Nephron progenitor cell (in vitro differentiated cells): Measurements from ENCODE around the gene GATAD2B.
A peak's percentile ranks its signal among the peaks of the same experiment; 100 is the strongest.

ENCODE experiments used
- DNase-seq: peaks from one replicate; pipeline ENCODE4 v3.0.0; 2021
- H3K27ac Mint-ChIP-seq: 2 replicates; pipeline ENCODE4 v1.8.0; 2021; ENCODE audit warnings: mild to moderate bottlenecking, moderate library complexity, mixed read lengths
- H3K27me3 Mint-ChIP-seq: 2 replicates; pipeline ENCODE4 v1.8.0; 2021; ENCODE audit warnings: mild to moderate bottlenecking, low read depth, mixed read lengths; ENCODE audit not compliant: poor library complexity
- H3K36me3 Mint-ChIP-seq: 2 replicates; pipeline ENCODE4 v1.8.0; 2021; ENCODE audit warnings: low read depth, mixed read lengths
- H3K4me1 Mint-ChIP-seq: 2 replicates; pipeline ENCODE4 v1.8.0; 2021; ENCODE audit warnings: mixed read lengths
- H3K4me3 Mint-ChIP-seq: 2 replicates; pipeline ENCODE4 v1.8.0; 2021; ENCODE audit warnings: mild to moderate bottlenecking, moderate library complexity, mixed read lengths
- H3K9me3 Mint-ChIP-seq: 2 replicates; pipeline ENCODE4 v1.8.0; 2021; ENCODE audit warnings: mild to moderate bottlenecking, moderate library complexity, mixed read lengths
- TF ChIP-seq, protein P1 (sequence below): fragments of 200-600 bp; sonication (generic); IDR thresholded peaks from 2 replicates; pipeline ENCODE4 v1.5.0; 2021; ENCODE audit warnings: antibody characterized with exemption

GATAD2B gene

DNA sequence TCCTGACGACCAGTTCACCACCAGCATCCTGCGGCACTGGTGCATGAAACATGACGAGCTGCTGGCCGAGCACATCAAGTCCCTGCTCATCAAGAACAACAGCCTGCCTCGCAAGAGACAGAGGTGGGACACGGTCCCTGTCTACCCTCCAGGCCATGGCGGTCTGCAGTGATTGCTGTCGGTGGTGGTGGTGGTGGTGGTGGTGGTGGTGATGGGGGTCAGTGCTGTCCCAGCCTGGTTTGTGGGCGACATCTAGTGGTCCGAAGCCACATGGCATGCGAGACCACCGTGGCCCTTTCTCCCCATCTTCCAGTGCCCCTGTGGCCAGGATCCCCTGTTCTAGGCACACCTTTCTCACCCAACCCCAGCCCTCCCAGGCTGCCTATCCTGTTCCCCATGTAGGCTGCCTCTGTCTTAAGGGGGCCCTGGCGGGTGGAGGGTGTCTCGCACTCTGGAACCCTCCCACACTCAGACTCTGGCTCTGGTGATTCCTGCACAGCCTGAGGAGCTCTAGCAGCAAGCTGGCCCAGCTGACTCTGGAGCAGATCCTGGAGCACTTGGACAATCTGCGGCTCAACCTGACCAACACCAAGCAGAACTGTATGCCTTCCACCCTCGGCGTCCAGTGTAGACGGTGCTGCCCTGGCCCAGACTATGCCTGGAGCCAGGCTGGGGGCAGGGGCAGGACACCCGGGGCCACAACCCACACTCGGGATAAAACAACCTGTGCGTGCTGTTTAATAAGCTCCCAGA, 150.8 kb downstream of the GATAD2B start:
- Mint-ChIP-seq H3K36me3 (peaks cover 47% of the 10 kb centered on the region), H3K4me1 (peaks cover 49% of the 10 kb centered on the region), H3K27me3 (peaks cover 4% of the 10 kb centered on the region), H3K4me3 (no peak overlapping the region), H3K27ac (no peak overlapping the region), H3K9me3 (no peaks in the 10 kb centered on the region)
- TF ChIP-seq, protein P1, sequence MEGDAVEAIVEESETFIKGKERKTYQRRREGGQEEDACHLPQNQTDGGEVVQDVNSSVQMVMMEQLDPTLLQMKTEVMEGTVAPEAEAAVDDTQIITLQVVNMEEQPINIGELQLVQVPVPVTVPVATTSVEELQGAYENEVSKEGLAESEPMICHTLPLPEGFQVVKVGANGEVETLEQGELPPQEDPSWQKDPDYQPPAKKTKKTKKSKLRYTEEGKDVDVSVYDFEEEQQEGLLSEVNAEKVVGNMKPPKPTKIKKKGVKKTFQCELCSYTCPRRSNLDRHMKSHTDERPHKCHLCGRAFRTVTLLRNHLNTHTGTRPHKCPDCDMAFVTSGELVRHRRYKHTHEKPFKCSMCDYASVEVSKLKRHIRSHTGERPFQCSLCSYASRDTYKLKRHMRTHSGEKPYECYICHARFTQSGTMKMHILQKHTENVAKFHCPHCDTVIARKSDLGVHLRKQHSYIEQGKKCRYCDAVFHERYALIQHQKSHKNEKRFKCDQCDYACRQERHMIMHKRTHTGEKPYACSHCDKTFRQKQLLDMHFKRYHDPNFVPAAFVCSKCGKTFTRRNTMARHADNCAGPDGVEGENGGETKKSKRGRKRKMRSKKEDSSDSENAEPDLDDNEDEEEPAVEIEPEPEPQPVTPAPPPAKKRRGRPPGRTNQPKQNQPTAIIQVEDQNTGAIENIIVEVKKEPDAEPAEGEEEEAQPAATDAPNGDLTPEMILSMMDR: peak; percentile 46
- peak; percentile 76 for DNase-seq

DNA sequence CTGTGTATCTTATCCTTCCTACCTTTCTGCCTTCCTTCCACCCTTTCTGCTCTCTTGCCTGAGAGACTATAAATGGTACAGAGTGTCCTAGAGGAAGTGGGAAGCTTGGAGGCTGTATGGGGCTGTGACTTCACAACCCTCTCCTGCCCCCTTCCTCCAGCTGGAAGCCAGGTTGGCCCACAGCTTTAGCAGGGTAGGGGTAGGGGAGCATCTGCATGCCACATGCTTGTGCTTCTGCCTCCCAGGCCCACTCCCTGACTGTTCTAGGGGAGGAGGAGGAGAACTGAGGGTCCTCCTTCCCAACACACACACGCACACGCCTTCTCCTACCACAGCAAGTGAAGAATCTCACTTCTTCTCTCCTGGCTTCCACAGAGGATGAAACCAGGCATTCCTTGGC, 151.5 kb downstream of the GATAD2B start:
- TF ChIP-seq, protein P1: no peak
- no peak for DNase-seq
- H3K27me3 Mint-ChIP-seq: peaks cover 4% of the 10 kb centered on the region
- peaks cover 41% of the 10 kb centered on the region for H3K4me1 Mint-ChIP-seq
- H3K9me3 Mint-ChIP-seq: no peaks in the 10 kb centered on the region
- no peak overlapping the region for H3K27ac Mint-ChIP-seq
- H3K36me3 Mint-ChIP-seq: peaks cover 51% of the 10 kb centered on the region
- no peak overlapping the region for H3K4me3 Mint-ChIP-seq

DNA sequence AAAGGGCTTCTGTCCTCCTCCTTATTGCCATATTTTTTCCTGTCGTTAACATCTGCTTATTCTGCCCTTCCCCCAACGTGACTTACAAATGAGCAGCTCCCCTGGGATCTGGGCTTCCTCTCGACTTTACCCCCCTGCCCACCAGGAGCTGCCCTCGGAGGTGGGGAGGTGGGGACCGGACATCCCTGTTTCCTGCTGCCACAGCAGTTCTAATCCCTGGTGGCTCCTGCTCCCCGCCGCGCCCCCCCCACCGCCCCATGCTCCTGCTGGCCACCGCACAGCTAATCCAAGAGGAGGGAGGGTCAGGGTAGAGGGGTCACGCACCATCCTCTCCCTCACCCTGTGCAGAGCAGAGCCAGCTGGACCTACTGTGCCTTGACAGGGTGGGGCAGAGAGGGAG, 152.0 kb downstream of the GATAD2B start:
- H3K4me1 Mint-ChIP-seq: peaks cover 38% of the 10 kb centered on the region
- no peaks in the 10 kb centered on the region for H3K9me3 Mint-ChIP-seq
- H3K4me3 Mint-ChIP-seq: no peak overlapping the region
- peaks cover 4% of the 10 kb centered on the region for H3K27me3 Mint-ChIP-seq
- H3K36me3 Mint-ChIP-seq: peaks cover 56% of the 10 kb centered on the region
- TF ChIP-seq, protein P1: no peak
- no peak for DNase-seq
- peak overlapping the region; percentile 92 for H3K27ac Mint-ChIP-seq

DNA sequence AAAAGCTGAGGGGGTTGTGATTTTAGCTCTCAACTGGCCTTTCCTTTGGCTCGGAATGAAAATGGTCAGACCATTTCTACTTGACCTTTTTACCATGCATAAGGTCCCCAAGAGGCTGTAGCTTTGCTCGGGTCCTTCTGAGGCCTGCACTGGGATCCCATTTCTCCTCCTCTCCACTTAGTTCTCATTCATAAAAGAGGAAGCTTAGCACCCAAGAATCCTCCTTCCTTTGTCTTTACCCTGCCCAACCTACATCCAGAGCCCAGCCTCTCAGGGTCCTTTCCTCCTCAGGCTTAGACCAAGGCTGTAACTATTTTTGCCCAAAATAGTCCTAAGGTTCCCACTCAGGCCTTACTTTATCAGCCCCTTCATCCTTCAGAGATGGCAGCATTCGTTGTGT, 153.6 kb downstream of the GATAD2B start:
- Mint-ChIP-seq H3K27me3 (peaks cover 4% of the 10 kb centered on the region), H3K36me3 (peaks cover 64% of the 10 kb centered on the region), H3K4me1 (peaks cover 29% of the 10 kb centered on the region), H3K27ac (peak overlapping the region; percentile 47), H3K9me3 (no peaks in the 10 kb centered on the region), H3K4me3 (no peak overlapping the region)
- TF ChIP-seq, protein P1: no peak
- DNase-seq: no peak

DNA sequence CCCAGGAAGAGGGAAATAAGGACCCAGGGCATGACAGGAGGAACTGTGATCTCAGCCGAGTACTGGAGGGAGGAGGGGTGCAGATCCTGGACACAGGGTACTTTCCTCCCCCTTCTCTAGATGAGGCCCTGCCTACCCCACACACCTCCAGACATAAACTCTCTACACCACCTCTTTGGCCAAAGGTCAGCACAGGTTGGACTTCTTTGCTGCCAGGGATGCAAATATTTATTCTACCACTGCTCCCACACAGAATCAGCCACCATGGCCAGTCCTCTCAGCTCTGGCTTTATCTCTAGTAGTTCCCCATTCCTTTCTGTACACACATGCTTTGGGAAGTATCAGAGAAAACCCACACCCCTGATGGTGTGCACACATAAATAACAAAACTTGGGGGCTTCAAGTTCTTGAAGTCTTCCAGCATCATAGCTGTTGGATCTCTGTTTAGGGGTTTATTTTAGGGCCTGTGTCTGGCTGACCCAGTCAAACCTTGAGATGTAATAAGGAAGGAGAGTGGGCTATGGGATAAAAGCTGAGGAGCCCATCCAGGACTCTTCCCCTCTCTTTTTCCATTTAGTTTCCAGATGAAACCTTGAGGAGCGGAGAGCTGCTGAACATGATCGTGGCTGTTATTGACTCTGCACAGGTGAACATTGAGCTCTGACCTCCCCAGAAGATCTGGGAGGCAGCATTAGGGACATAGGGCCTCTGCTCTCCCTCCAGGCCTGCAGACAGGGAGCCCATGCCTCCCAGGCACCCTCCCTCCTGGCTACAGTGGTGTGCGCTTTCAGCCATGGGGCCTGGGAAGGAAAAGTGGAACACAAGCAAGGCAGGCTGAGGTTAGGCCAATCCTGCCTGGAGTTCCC, 154.2 kb downstream of the GATAD2B start:
- H3K27me3 Mint-ChIP-seq: peaks cover 4% of the 10 kb centered on the region
- no peak overlapping the region for H3K4me3 Mint-ChIP-seq
- DNase-seq: no peak
- peaks cover 22% of the 10 kb centered on the region for H3K4me1 Mint-ChIP-seq
- H3K9me3 Mint-ChIP-seq: no peaks in the 10 kb centered on the region
- H3K36me3 Mint-ChIP-seq: peaks cover 63% of the 10 kb centered on the region
- peak overlapping the region; percentile 81 for H3K27ac Mint-ChIP-seq
- TF ChIP-seq, protein P1: no peak
